Keratinocyte (primary cell): Measurements from ENCODE around the gene TTLL13.

Experiments
- CTCF ChIP-seq, 3 experiments: IDR thresholded peaks in 1 of 3; conservative IDR thresholded peaks in 1 of 3; optimal IDR thresholded peaks in 1 of 3; 2 replicates in 2 of 3; 3 replicates in 1 of 3; pipeline versions ENCODE3 to v1.5.1; 2011; ENCODE audit warnings: low read length in 3 of 3, mild to moderate bottlenecking in 3 of 3, moderate library complexity in 2 of 3, control low read depth in 1 of 3, inconsistent platforms in 1 of 3; ENCODE audit not compliant: insufficient read depth in 2 of 3; ENCODE audit errors: extremely low read depth in 1 of 3
- EZH2 ChIP-seq: IDR thresholded peaks from one replicate; pipeline ENCODE4 v1.6.1; 2012; ENCODE audit warnings: inconsistent platforms, mild to moderate bottlenecking, low read length, moderate library complexity

- no peak for TF ChIP-seq CTCF (optimal IDR thresholded peaks at IDR 0.05 in 1 of 3, IDR thresholded peaks at IDR 0.05 in 1 of 3, conservative IDR thresholded peaks at IDR 0.05 in 1 of 3; ENCODE audit: extremely low read depth in 1 of 3, insufficient read depth in 2 of 3, low read length in 3 of 3)
- no peak for TF ChIP-seq EZH2
These were observed 17.1 kb downstream of the TTLL13 start for GRCh38 chr15:90266485-90266884.
